Left renal pelvis (tissue), 4 donors: Measurements from ENCODE around the gene SENP2. TPM values are rescaled to one million over a fixed set of nuclear protein-coding genes. Genes with fewer than 3 reads are reported as not detected.
"Not testable (repeated sequence)": the region's sequence is repeated elsewhere in the genome, so short reads cannot be mapped to it uniquely, and the experiment has no call there.

Experiments used
- DNase-seq, 4 donors: peaks; one replicate each; pipeline ENCODE4 v3.0.0-alpha.2; 2013; ENCODE audit warnings: low read depth in 4 of 4, low spot score in 3 of 4
- polyA plus RNA-seq, 4 donors: library from polyadenylated mRNA; unstranded; fragments of 120-200 nt; gene quantifications; one replicate each; pipeline ENCODE4 v1.2.1, GENCODE V29; 2013; ENCODE audit not compliant: insufficient read length in 4 of 4

SENP2 gene
- polyA plus RNA-seq = 10 to 100 TPM; 36.9 to 50.5 (median 46.4) TPM

- peak; percentile 98 for DNase-seq
Measured at GRCh38 chr3:185585859-185586685, at the start of gene SENP2. Gene SENP2, plus strand, starts transcription at chr3:185586295. Its CDS starts 119 bp downstream, at chr3:185586414.

- DNase-seq = no peak
Measured at GRCh38 chr3:185537369-185537970, 48.6 kb upstream of the SENP2 start.

- DNase-seq = no peak
Measured at GRCh38 chr3:185539934-185540333, 46.2 kb upstream of the SENP2 start.

- no peak for DNase-seq
Measured at GRCh38 chr3:185540695-185541094, 45.4 kb upstream of the SENP2 start.

GRCh38 chr3:185549122-185549521 is 37.0 kb upstream of the SENP2 start:
- DNase-seq = no peak

- no peak for DNase-seq
Measured at GRCh38 chr3:185549651-185550111, 36.4 kb upstream of the SENP2 start.

- DNase-seq = no peak
Measured at GRCh38 chr3:185552358-185552877, 33.7 kb upstream of the SENP2 start, which contains the start of gene LIPH. Gene LIPH, minus strand, starts transcription at chr3:185552588. Its CDS starts 117 bp downstream, at chr3:185552471.

GRCh38 chr3:185555101-185555501 is 31.0 kb upstream of the SENP2 start:
- DNase-seq = no peak

- DNase-seq = no peak
Measured at GRCh38 chr3:185555860-185556347, 30.2 kb upstream of the SENP2 start.

GRCh38 chr3:185556640-185557039 is 29.5 kb upstream of the SENP2 start:
- not testable (repeated sequence) for DNase-seq

- DNase-seq = no peak
Measured at GRCh38 chr3:185558395-185558794, 27.7 kb upstream of the SENP2 start.

- DNase-seq = no peak
Measured at GRCh38 chr3:185559706-185560090, 26.4 kb upstream of the SENP2 start.

- DNase-seq = no peak
Measured at GRCh38 chr3:185560676-185561075, 25.4 kb upstream of the SENP2 start.

GRCh38 chr3:185561374-185561943 is 24.6 kb upstream of the SENP2 start:
- DNase-seq = no peak

GRCh38 chr3:185561958-185562357 is 24.1 kb upstream of the SENP2 start:
- no peak for DNase-seq

GRCh38 chr3:185572183-185572582 is 13.9 kb upstream of the SENP2 start:
- DNase-seq = no peak

GRCh38 chr3:185575108-185575869 is 10.8 kb upstream of the SENP2 start:
- peak in 1 of 4 donors; percentile 53 for DNase-seq

- DNase-seq = no peak
Measured at GRCh38 chr3:185582236-185582635, 3.9 kb upstream of the SENP2 start.

- DNase-seq = no peak
Measured at GRCh38 chr3:185582871-185583270, 3.2 kb upstream of the SENP2 start.

GRCh38 chr3:185583925-185584324 is 2.2 kb upstream of the SENP2 start:
- no peak for DNase-seq
